ENCODE results near the gene TAS2R43.
"Not testable (repeated sequence)": the region's sequence is repeated elsewhere in the genome, so short reads cannot be mapped to it uniquely, and the experiment has no call there.

Gene TAS2R43

GRCh38 chr12:11130999-11131398 lies 38.9 kb upstream of the TAS2R43 start (continued):
- no peak for TF ChIP-seq ZNF560 (tag by site-specific recombination; IDR thresholded peaks at IDR 0.05; ENCODE audit: borderline replicate concordance)

GRCh38 chr12:11130382-11130781 lies 38.3 kb upstream of the TAS2R43 start:
- CTCF ChIA-PET = no interaction called here
- POLR2A ChIA-PET = no interaction called here
- H3K36me3 ChIP-seq (ENCODE audit: control insufficient read depth in 2 of 2, insufficient read depth in 1 of 2, low read length in 2 of 2) = no peaks in the 10 kb centered on the region

DNA sequence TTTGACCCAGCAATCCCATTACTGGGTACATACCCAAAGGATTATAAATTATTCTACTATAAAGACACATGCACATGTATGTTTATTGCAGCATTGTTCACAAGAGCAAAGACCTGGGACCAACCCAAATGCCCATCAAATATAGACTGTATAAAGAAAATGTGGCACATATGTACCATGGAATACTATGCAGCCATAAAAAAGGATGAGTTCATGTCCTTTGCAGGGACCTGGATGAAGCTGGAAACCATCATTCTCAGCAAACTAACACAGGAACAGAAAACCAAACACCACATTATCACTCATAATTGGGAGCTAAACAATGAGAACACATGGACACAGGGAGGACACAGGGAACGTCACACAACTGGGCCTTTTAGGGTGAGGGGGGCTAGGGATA lies 22.0 kb upstream of the TAS2R43 start:
- H3K36me3 ChIP-seq (ENCODE audit: control insufficient read depth in 2 of 2, insufficient read depth in 1 of 2, low read length in 2 of 2); H3K4me3 ChIP-seq (ENCODE audit: low read depth, low read length); H3K9me3 ChIP-seq (ENCODE audit: control insufficient read depth, insufficient read depth, low read depth, low read length); POLR2A ChIA-PET; CTCF ChIA-PET; H3K27ac ChIP-seq (ENCODE audit: extremely low read depth, low read depth, low read length); H3K4me1 ChIP-seq (ENCODE audit: control insufficient read depth, insufficient read depth, low read length): not testable (repeated sequence)
- peak; percentile 52 for TF ChIP-seq ZNF146 (tag by site-specific recombination; IDR thresholded peaks at IDR 0.05)

More at GRCh38 chr12:11130382-11130781, 38.3 kb upstream of the TAS2R43 start:
- Histone ChIP-seq H3K9me3 (ENCODE audit: control insufficient read depth, insufficient read depth, low read depth, low read length) (no peaks in the 10 kb centered on the region), H3K4me1 (ENCODE audit: control insufficient read depth, insufficient read depth, low read length) (peaks cover 2% of the 10 kb centered on the region; the same call in 1 of the 2 replicates), H3K27ac (ENCODE audit: extremely low read depth, low read depth, low read length) (no peak overlapping the region), H3K4me3 (ENCODE audit: low read depth, low read length) (no peak overlapping the region)
- TF ChIP-seq KLF9 (tag by site-specific recombination; IDR thresholded peaks at IDR 0.05; ENCODE audit: low read depth) = no peak

GRCh38 chr12:11111213-11111612 lies 19.1 kb upstream of the TAS2R43 start:
- POLR2A ChIA-PET; H3K9me3 ChIP-seq (ENCODE audit: control insufficient read depth, insufficient read depth, low read depth, low read length); CTCF ChIA-PET; H3K4me3 ChIP-seq (ENCODE audit: low read depth, low read length); H3K36me3 ChIP-seq (ENCODE audit: control insufficient read depth in 2 of 2, insufficient read depth in 1 of 2, low read length in 2 of 2); H3K27ac ChIP-seq (ENCODE audit: extremely low read depth, low read depth, low read length); H3K4me1 ChIP-seq (ENCODE audit: control insufficient read depth, insufficient read depth, low read length): not testable (repeated sequence)

GRCh38 chr12:11108862-11109261 lies 16.7 kb upstream of the TAS2R43 start:
- no peaks in the 10 kb centered on the region for H3K9me3 ChIP-seq (ENCODE audit: control insufficient read depth, insufficient read depth, low read depth, low read length)
- H3K4me1 ChIP-seq (ENCODE audit: control insufficient read depth, insufficient read depth, low read length) = no peaks in the 10 kb centered on the region
- CTCF ChIA-PET = no interaction called here
- no peak overlapping the region for H3K27ac ChIP-seq (ENCODE audit: extremely low read depth, low read depth, low read length)
- TF ChIP-seq, protein P1, sequence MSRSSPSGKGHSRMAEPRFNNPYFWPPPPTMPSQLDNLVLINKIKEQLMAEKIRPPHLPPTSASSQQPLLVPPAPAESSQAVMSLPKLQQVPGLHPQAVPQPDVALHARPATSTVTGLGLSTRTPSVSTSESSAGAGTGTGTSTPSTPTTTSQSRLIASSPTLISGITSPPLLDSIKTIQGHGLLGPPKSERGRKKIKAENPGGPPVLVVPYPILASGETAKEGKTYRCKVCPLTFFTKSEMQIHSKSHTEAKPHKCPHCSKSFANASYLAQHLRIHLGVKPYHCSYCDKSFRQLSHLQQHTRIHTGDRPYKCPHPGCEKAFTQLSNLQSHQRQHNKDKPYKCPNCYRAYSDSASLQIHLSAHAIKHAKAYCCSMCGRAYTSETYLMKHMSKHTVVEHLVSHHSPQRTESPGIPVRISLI (tag by site-specific recombination; IDR thresholded peaks at IDR 0.05) = no peak
- TF ChIP-seq ZNF544 (tag by site-specific recombination; IDR thresholded peaks at IDR 0.05) = no peak
- TF ChIP-seq ZFP41 (tag by site-specific recombination; IDR thresholded peaks at IDR 0.05; ENCODE audit: borderline replicate concordance) = no peak
- no peak for TF ChIP-seq ZNF623 (tag by site-specific recombination; IDR thresholded peaks at IDR 0.05)
- no peak for TF ChIP-seq ZNF660 (tag by site-specific recombination; IDR thresholded peaks at IDR 0.05)
- no peak for TF ChIP-seq ZXDB (tag by site-specific recombination; IDR thresholded peaks at IDR 0.05)
- TF ChIP-seq ZNF184 (tag by site-specific recombination; IDR thresholded peaks at IDR 0.05) = no peak
- TF ChIP-seq MZF1 (tag by site-specific recombination; IDR thresholded peaks at IDR 0.05; ENCODE audit: borderline replicate concordance) = no peak
- TF ChIP-seq ZNF76 (tag by site-specific recombination; IDR thresholded peaks at IDR 0.05; ENCODE audit: borderline replicate concordance, low read depth) = no peak
- no peak for TF ChIP-seq GLI4 (tag by site-specific recombination; IDR thresholded peaks at IDR 0.05)
- TF ChIP-seq, protein P2, sequence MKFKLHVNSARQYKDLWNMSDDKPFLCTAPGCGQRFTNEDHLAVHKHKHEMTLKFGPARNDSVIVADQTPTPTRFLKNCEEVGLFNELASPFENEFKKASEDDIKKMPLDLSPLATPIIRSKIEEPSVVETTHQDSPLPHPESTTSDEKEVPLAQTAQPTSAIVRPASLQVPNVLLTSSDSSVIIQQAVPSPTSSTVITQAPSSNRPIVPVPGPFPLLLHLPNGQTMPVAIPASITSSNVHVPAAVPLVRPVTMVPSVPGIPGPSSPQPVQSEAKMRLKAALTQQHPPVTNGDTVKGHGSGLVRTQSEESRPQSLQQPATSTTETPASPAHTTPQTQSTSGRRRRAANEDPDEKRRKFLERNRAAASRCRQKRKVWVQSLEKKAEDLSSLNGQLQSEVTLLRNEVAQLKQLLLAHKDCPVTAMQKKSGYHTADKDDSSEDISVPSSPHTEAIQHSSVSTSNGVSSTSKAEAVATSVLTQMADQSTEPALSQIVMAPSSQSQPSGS (tag by site-specific recombination; IDR thresholded peaks at IDR 0.05; ENCODE audit: low read depth) = no peak
- TF ChIP-seq ZNF350 (tag by site-specific recombination; IDR thresholded peaks at IDR 0.05) = no peak
- no peak for TF ChIP-seq BCL11A (tag by site-specific recombination; IDR thresholded peaks at IDR 0.05; ENCODE audit: low read depth)
- TF ChIP-seq ZNF214 (tag by site-specific recombination; IDR thresholded peaks at IDR 0.05; ENCODE audit: borderline replicate concordance) = no peak
- no peak for TF ChIP-seq KLF9 (tag by site-specific recombination; IDR thresholded peaks at IDR 0.05; ENCODE audit: low read depth)
- no peak for TF ChIP-seq ZFHX2 (tag by site-specific recombination; conservative IDR thresholded peaks at IDR 0.05)
- no peak for TF ChIP-seq ZNF514 (tag by site-specific recombination; IDR thresholded peaks at IDR 0.05)
- no peak for TF ChIP-seq ZNF558 (tag by site-specific recombination; IDR thresholded peaks at IDR 0.05)
- H3K4me3 ChIP-seq (ENCODE audit: low read depth, low read length) = no peak overlapping the region
- H3K36me3 ChIP-seq (ENCODE audit: control insufficient read depth in 2 of 2, insufficient read depth in 1 of 2, low read length in 2 of 2) = peaks cover 0 to 4% of the 10 kb centered on the region in 2 experiments; a peak in 1 of 3 replicates
- POLR2A ChIA-PET = no interaction called here

Data from HEK293 (cell line).